Suprapubic skin (tissue), 4 donors: ENCODE measurements around the gene ZGLP1.

Experiments
- CTCF ChIP-seq, 2 donors: fragments of 200-600 bp in 1 of 2; fragments of 450-650 bp in 1 of 2; sonication (generic) in 1 of 2; IDR thresholded peaks; one replicate each; pipeline ENCODE4 v1.5.1; 2016 to 2019; ENCODE audit warnings: antibody characterized with exemption in 2 of 2, mild to moderate bottlenecking in 1 of 2, moderate library complexity in 1 of 2
- EP300 ChIP-seq: sonication (generic); formaldehyde crosslinking; IDR thresholded peaks from one replicate; pipeline ENCODE4 v1.6.1; 2017; ENCODE audit warnings: antibody characterized with exemption
- POLR2A ChIP-seq, 2 donors: fragments of 450-650 bp; IDR thresholded peaks; one replicate each; pipeline ENCODE4 v1.6.1; 2017; ENCODE audit warnings: antibody characterized with exemption in 2 of 2, mild to moderate bottlenecking in 2 of 2, moderate library complexity in 2 of 2
- POLR2AphosphoS5 ChIP-seq, 3 donors: sonication (generic); formaldehyde crosslinking; IDR thresholded peaks; one replicate each; pipeline ENCODE4 v1.6.1; 2017; ENCODE audit warnings: antibody characterized with exemption in 3 of 3

- TF ChIP-seq CTCF (IDR thresholded peaks at IDR 0.05) = no peak
- no peak for TF ChIP-seq POLR2AphosphoS5 (IDR thresholded peaks at IDR 0.05)
- no peak for TF ChIP-seq EP300
- no peak for TF ChIP-seq POLR2A (IDR thresholded peaks at IDR 0.05)
Observed at GRCh38 chr19:10255358-10255757, 54.3 kb downstream of the ZGLP1 start.
